HG03039 (cell line): Measurements from ENCODE around the gene VWA7.

ENCODE experiments used
- ATAC-seq: cut with Tn5 transposase; IDR thresholded peaks from one replicate; pipeline ENCODE4 v1.9.1; 2021; ENCODE audit warnings: mild to moderate bottlenecking, moderate library complexity; ENCODE audit not compliant: unreplicated experiment

Gene VWA7

GRCh38 chr6:31758281-31758680 lies 18.8 kb downstream of the VWA7 start:
- ATAC-seq: no peak

- ATAC-seq: no peak
Observed at GRCh38 chr6:31752739-31753319, 24.3 kb downstream of the VWA7 start.

DNA sequence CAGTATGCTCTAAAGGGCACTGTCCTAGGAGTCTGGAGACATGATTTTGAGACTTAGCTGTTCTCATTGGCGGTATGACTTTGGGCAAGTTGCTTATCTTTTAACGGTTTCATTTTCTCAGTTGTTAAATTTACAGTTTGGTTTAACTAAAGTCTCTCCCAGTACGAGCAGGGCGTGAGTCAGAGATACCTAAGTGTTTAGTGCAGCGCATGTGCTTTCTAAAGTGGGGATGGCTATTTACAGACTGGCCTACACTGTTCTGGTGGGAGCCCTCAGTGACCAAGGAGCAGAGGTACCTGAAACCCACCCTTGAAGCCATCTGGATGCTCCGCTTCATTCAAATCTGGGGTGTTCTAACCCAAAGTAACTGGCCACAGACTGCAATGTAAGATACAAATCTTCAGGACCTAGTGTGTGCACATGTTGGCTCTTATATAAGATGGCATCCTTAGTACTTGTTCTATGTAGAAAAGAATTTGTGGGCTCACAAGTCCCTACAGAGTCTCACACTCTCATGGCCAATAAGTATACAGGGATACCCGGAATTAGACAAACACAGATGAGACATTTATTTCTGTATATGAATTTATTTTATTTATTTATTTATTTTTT lies 26.6 kb downstream of the VWA7 start:
- ATAC-seq: no peak

- no peak for ATAC-seq
Observed at GRCh38 chr6:31749301-31750036, 27.7 kb downstream of the VWA7 start.

GRCh38 chr6:31744422-31744821 lies 32.7 kb downstream of the VWA7 start:
- ATAC-seq: no peak

GRCh38 chr6:31742894-31743293 lies 34.2 kb downstream of the VWA7 start:
- no peak for ATAC-seq

DNA sequence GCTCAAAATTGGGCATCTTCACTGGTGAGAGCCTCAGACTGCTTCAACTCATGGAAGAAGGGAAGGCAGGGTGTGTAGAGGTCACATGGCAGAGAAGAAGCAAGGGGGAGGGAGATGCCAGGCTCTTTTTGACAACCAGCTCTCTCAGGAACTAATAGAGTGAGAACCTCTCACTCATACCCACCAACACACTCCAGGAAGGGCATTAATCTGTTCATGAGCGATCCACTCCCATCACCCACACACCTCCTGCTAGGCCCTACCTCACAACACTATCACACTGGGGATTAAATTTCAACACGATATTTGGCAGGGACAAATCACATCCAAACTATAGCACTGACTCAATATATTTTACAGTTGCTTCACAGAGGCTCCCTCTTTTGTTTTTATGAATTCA lies 35.3 kb downstream of the VWA7 start:
- no peak for ATAC-seq

DNA sequence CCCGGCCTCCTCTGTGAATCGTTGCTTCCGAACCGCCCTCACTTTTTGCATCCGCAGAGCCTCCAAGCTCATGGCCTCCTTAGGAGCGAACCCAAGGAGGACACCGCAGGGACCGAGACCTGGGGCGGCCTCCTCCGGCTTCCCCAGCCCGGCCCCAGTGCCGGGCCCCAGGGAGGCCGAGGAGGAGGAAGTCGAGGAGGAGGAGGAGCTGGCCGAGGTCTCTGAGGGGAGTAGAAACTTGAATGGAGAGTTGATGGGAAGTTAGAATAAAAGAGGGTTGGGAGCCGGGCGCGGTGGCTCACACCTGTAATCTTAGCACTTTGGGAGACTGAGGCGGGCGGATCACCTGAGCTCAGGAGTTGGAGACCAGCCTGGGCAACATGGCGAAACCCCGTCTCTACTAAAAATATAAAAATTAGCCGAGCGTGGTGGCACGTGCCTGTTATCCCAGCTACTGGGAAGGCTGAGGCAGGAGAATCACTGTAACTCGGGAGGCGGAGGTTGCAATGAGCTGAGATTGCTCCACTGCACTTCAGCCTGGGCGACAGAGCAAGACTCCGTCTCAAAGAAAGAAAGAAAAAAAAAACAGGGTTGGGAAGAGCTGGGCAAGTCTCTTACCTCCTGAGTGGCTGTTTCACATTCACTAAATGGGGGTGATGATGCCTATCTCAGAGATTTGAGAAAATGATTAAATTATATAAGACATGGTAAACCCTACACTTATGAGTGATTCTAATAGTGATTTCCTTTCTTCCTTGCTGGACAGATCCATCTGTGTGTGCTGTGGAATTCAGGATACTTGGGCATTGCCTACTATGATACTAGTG lies 36.5 kb downstream of the VWA7 start:
- ATAC-seq: no peak

DNA sequence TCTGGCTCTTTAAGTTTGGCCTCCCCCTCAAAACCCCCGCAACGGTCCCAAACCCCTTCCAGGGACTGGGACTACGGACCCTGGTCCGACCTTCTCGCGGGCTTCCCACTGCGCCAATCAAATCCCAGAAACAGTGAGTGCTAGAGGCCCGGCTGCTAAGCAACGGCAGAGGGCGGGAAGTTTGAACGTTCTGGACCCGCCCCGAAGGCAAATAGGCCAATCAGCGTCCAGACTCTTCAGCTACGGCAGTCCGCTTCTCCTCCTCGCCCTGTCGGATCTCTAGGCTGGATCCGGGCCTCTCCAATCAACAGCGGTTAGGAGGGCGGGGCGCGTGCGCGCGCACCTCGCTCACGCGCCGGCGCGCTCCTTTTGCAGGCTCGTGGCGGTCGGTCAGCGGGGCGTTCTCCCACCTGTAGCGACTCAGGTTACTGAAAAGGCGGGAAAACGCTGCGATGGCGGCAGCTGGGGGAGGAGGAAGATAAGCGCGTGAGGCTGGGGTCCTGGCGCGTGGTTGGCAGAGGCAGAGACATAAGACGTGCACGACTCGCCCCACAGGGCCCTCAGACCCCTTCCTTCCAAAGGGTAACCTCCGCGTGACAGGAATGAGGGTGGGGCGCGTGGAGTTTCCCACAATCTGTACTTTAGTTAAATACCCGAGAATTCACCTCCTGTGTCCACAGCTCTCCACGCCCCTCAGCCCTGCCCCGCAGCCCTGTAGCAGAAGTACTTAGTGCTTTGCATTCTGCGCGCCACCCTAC lies 37.3 kb downstream of the VWA7 start, which contains the start of gene MSH5:
Gene MSH5 (plus strand): TSS at position 367 of the 758 bp plus-strand sequence. CDS start 462 bp downstream, outside the sequence.
- ATAC-seq: peak; percentile 66

- ATAC-seq: no peak
Observed at GRCh38 chr6:31737991-31738979, 38.8 kb downstream of the VWA7 start.

GRCh38 chr6:31737315-31737990 lies 39.7 kb downstream of the VWA7 start:
- ATAC-seq: no peak

GRCh38 chr6:31736768-31737314 lies 40.3 kb downstream of the VWA7 start:
- no peak for ATAC-seq

GRCh38 chr6:31736021-31736767 lies 40.9 kb downstream of the VWA7 start, which contains the start of gene CLIC1:
Gene CLIC1 (minus strand): TSS chr6:31736530. CDS start chr6:31736300, 230 bp downstream.
- no peak for ATAC-seq

DNA sequence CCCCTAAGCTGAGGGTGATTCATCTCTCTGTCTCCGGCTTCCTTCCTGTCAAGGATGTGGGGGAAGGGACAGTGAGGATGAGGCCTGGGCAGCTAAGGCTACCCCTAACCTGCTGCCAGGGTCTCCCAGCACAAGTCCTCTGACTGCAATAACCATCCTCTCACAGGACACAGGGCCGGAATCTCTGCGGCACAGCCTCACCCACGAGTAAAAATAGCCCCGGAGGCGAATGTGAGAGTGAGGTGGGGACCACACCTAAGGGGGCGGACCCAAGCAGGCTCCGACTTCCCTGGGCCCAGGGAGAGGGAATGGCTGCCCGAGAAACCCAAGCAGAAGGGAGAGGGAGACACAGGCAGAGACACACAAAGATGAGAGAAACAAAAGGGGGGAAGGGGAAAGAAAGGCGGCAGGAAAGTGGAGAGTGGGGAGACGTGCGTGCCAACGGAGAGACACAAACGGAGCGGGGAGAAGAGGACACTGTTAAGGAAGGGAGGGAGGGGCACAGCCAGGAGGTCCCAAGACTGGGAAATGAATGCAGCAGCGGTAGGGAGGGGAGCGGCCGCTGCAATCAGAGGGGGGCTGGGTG lies 42.2 kb downstream of the VWA7 start:
- ATAC-seq: no peak

DNA sequence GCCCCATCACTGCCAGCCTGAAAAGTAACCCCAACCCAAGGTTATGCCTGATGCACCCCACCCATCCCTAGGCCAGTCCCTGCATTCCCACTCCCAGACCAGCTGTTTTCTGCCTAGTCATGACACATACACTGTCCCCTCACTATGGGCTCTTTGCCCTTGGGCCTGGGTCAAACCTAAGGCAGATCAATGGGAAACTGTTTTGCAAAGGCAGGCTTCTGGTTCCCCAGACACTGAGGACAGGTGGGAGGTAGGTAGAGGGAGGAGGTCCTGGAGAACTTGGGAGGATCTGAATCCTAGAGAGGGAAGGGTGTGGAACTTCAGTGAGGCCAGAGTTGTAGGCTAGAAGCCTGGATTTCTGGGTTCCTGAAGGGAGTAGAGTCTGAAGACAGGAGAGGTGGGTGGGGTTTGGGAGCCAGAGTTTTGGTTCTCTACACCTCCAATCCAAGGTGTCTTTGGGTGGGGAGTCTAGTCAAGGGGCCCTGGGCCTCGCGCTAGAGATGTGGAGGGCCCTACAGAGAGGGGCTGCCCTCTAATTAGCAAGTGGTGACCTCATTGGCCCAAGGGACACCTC lies 42.8 kb downstream of the VWA7 start:
- ATAC-seq: no peak

- no peak for ATAC-seq
Observed at GRCh38 chr6:31733734-31734133, 43.4 kb downstream of the VWA7 start.

DNA sequence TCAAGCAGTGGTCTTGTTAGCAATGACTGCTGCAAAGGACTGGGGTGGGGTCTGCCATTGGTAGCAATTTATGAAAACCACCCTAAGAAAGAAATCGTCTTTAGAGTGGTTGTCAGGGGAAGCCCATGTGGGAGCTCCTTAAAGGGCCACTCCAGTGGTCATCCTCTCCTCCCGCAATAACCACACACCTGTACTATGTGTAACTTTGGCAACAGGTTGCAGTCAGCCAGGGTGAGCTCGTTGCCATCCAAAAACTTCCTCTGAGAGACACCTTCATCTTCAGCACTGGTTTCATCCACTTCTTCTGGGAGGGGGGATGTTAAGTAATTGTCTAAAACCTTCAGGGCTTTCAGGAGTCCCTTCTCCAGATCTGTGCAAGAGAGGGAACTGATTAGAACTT lies 45.1 kb downstream of the VWA7 start:
- no peak for ATAC-seq
